ENCODE measurements around the gene SRSF4.
"Not testable (repeated sequence)": the region's sequence is repeated elsewhere in the genome, so short reads cannot be mapped to it uniquely, and the experiment has no call there.

SRSF4 gene

DNA sequence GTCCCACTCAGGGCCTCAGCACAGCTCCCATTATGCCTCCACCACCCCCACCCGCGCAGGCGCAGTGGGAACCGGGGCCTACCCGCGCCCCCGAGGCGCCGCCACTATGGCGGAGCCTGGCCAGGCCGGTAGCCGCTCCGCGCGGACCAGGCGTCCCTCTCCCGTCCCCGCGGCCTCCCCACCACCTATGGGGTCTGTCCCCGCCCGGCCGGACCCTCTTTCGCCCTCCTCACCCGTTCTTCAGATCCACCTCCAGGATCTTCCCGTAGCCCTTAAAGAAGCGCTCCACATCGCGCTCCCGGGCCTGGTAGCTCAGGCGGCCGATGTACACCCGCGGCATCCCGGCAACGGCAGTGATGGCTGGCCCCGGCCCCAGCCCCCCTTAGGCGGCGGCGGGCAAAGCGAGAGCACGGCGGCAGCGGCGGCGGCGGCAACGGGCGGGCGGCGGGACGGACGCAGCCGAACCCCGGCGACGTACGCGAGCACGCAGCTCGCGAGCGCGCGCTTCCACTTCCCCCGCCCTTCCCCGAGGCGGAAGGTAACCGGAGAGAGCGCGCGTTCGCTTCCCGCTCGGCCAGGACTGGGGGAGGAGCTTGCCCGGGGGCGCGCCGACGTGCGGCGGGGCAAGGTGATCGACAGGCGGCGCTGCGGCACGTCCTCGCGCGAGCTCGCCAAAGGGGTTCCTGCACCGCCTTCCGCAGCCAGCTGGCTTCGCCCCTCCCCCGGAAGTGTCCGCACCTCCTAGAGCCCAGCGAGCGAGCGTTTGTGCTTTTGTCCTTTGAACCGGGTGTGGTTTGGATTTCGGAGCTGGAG, at the start of gene SRSF4:
Gene SRSF4, minus strand, starts transcription at position 488 of the 813 bp plus-strand sequence. Its CDS starts 148 bp downstream, at position 340.
- DNase-seq = peak; percentile 75

DNA sequence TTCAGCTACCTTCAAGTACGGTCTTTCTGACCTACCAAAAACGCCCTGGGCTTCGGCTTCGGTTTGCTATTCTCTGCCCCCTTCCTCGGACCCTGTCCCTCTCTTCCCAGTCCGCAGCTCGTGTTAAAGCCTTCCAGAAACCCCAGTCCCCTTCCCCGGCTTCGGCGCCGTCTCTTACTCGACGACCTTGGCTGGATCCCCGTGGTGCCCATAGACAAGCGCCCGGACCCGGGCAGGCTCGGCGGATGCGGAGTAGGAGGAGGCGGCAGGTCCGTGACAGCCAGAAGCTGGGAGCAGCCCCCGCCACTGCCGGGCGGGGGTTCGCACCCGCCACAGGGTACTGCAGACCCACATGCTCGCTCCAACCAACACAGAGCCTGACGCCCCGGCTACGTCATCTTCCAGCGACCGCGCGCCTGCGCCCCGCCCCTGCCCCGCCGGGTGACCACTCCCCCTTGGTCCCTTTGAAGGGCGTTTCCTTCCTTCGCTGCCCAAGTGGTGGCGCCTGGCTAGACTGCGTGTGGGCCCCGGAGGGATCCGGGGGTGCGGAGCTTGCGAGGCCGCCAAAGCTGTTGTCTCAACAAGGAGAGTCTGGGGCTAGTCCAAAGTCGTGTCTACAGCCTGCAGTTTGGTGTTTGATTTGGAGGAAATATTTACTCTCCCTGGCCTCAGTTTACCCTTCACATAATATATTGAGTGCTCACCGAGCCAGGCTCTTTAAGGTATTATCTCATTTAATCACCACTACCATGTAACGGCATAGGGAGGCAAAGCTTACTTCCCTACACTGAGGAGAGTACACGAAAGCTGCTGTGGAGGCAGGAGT, 49.1 kb upstream of the SRSF4 start, which contains the start of gene MECR:
Gene MECR, minus strand, starts transcription at position 382 of the 826 bp plus-strand sequence. Its CDS starts 28 bp downstream, at position 354.
- DNase-seq = no peak

DNA sequence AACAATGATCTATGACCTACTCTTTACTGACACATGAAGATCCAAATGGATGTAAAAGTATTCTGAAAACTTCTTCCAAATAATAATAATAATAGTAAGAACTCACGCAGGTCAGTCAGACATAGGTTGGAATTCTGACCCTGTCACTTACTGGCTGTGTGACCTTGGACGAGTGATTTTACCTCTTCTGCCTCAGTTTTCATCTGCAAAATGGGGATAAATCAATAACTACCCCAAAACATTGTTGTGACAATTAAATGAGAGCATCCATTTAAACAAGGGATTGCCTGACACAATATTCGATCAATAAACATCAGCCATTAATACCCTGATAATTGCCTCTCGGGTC, 48.5 kb upstream of the SRSF4 start:
- DNase-seq = no peak

DNA sequence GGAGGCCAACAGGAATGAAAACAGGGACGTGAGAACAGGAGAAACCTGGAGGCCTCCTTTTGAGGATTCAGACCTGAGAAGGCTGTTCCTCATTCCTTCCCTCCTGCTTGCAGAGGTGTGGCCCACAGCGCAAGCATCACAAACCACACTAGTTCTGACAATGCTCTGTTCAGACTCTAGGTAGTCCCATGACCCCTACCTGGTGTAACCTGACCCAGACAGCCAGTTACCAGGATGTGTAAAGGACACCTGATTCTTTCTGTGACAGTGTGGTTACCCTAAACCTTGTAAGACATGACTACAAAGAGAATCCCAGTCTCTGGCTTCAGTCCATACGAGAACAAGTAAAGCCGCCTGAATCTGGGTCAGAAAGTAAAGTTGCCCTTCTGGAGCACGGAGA, 45.8 kb upstream of the SRSF4 start:
- DNase-seq = no peak

DNA sequence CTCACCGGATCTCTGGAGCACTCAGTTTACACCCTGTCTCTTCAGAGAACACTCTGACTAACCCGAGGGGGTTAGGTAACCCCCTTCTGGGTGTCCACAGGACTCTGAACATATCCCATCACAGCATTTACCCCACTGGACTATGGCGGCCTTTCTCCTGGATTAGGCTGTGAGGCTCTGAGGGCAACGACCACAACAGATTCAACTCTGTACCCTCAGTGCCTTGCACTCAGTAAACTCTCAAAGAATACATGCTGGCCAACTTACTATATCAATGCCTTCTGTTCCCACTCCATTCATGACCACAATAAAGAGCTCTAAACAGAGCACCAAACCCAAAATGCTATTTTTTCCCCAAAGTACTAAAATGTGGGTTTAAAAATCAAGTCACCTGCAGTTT, 43.7 kb upstream of the SRSF4 start:
- DNase-seq = no peak

DNA sequence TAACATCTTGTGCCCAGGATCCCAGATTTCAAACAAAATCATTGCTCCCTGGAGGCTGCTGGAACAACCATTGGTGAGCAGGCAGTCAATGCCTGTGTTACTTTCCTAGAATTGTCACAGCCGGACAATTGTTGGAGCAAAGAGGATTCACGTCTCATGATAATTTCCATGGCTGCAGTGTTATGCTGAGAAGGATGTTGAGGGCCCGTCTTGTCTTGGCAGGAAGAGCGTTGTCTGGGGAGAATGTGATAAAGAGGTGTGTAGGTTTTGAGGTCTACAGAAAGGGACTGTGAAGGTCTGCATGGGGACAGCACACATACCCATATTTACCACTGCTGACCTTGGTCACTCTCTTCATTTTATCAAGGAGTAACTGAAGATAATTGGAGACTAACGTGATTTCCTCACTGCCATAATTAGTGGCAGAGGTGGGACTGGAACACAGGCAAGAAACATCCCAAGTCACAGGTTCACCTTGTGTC, 42.7 kb upstream of the SRSF4 start:
- DNase-seq = no peak

DNA sequence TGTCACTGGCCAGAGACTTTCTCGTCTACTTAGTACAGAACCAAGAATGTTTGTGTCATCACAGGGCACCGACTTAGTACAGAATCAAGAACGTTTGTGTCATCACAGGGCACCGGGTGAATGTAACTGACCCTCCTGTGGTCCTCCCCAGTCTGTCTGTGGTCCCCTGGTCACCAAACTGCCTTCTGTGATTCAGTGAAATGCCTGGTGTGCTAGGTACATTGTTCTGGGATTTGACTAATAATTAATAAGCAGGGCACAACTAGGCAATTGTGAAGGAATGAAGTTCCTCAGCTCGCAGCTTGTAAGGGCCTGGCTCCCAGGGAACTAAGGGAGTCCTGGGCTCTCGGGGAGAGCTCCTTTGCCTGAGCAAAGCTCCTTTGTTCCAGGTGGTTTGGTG, 41.8 kb upstream of the SRSF4 start:
- no peak for DNase-seq

DNA sequence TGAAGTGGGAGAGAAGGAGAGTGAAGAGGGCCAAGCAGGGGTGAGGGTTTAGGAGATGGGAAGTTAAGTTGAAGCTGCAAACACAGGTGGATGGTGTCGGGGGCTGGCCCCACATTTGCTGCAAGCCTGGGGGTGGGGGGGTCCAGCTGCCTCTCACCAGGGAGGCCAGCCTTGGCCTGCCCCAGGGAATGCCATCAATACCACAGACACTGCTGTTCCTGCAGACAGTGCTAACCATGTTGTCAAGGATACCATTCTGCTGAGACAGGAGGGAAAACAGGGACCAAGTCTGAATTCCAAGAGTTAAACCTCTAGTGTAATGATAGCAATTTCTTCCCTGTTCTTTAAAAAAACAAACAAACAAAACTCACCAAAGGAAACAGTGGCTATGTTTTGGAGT, 41.0 kb upstream of the SRSF4 start:
- no peak for DNase-seq

DNA sequence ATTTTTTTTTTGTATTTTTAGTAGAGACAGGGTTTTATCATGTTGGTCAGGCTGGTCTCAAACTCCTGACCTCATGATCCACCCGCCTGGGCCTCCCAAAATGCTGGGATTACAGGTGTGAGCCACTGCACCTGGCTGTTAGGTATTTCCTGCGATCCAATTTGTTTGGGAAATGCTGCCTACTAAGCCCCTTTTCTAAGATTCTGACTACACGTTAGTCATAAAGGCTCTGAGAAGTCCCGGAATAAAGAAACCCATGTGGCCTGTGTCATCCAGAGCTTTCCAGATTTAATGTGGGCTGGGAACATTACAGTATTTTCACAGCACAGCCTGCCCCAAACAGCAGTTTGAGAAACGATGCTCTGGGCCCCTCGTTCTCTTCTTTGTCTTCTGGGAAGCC, 40.6 kb upstream of the SRSF4 start:
- not testable (repeated sequence) for DNase-seq

DNA sequence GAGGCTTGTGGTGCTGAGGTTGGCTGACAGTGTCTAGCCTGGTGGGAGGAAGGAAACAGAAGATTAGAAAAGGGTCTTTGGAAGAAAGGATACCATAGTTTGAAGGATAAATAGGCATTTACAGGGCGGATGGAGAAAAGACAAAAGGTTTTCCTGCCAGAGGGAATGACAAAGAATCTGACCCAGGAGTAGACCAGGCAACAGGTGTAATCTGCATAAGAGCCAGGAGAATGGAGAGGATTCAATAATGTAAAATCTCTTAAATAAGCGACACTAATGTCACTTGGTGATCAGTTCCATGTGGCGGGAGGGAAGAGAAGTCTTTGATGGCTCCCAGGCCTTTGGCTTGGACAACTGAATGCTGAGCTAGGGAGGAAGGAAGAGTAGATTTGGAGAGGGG, 39.6 kb upstream of the SRSF4 start:
- no peak for DNase-seq

DNA sequence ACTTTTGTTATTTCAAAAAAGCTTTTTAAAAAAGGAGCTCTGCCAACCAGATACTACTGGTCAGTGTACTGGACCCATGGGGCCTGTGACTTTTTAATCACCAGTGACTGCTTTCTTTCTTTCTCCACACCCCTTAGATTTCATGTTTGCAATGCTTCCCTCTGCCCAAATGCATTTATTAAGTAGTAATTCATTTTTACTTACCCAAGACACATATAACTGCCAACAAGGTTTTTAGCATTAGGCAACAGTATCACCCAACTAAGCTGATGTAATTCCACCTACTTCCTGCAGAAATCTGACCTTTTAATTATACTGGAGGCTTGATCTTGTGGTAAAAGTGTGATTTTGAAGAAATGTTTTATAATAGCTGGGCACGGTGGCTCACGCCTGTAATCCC, 36.5 kb upstream of the SRSF4 start:
- no peak for DNase-seq

DNA sequence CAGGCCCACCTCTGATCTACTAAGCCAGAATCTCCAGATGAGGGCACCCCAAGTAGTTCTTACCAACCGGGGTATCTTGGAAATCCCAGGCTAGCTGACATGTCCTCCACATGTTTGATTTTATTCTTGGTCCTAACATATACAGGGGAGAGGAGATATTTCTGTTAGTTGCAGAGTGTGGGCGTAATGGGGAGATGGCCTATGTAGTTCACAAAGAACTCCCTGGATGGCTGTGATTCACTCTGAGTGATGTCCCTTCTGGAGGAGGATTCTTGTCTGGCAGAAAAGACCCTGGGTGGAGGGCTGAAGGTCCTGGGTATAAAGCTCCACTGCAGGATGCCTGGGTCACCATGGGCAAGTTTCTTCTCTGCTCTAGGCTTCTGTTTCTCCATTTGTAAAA, 35.9 kb upstream of the SRSF4 start:
- no peak for DNase-seq

DNA sequence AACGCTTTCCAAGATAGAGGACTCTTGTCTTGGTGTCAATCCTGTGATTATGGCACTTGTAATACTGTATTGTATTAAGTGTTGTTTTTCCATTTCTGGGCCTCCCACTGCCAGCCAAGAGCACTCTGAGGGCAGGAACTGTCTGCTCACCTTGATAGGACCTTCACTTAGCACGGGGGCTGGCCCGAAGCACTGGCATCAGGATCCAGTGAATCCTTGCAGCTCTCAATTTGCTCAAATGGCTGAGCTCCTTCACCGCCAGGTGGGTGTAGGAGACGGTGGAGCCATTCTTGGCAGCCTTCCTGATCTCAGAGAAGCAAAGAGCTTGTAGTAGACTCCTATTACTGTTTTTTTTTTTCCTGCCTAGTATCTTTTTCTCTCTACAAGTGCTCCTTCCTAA, 31.4 kb upstream of the SRSF4 start:
- DNase-seq = no peak

DNA sequence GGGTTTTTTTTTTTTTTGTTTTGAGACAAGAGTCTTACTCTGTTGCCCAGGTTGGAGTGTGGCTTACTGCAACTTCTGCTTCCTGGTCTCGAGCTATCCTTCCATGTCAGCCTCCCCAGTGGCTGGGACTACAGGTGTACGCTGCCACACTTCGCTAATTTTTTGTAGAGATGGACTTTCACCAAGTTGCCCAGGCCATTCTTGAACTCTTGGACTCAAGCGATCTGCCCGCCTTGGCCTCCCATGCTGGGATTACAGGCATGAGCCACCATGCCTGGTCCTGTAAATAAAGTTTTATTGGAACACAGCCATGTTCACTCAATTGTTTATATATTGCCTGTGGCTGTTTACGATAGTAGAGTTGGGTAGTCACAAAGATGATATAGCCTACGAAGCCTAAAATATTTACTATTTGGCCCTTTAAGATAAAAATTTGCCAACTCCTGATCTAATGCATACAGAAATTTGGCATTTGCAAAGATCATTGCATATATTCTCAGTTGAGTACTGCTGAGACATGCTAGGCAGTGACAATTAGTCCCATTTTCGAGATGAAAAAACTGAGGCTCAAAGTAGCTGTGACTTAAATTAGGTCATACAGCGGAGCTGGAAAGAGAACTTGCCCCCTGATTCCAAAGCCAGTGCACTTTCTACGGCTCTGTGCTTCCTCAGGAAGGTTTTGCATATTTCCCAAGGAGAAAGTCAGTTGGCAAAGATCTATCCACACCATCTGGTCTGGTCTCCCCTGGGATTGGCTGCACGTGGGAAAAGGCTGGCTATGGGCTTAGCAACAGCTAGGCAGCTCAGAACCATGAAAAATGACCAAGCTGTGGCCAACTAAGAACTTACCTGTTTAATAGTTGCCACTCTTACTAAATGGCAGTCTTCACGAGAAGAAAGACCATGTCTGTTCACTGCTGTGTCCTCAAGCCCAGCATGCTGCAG, 29.7 kb upstream of the SRSF4 start:
- no peak for DNase-seq

DNA sequence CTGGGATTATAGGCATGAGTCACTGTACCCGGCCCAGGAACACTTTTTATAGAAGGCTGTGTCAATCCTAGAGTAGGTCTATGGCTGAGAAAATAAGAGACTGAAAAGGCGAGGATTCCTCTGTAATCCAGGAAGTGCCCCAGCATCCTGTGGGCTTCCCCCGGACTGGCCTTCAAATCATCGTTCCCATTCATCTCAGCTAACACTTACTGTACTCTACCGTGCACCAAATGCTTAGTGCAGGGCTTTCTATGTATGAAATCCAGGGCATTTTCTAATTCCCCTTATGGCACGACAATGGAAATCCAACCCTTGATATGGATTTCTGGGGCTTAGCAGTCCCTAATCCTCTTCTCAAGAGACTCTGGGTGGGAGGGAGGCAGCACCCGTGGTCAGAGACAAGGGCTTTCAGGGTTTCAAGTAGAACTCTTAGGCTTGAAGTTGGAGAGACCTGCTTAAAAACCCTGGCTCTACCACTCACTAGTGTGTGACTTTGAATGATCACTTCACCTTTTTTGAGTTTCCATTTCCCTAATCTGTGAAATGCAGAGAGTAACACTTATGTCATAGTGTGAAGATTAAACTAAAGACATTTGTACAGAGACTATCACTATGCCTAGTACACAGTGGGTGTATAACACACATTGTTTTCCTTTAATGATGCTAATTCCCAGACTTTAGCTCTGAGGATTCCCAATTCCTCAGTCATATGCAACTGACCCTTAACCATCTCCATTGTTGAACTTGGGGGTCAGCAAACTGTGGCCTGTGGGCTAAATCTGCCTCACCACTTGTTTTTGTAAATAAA, 28.8 kb upstream of the SRSF4 start:
- DNase-seq = no peak

DNA sequence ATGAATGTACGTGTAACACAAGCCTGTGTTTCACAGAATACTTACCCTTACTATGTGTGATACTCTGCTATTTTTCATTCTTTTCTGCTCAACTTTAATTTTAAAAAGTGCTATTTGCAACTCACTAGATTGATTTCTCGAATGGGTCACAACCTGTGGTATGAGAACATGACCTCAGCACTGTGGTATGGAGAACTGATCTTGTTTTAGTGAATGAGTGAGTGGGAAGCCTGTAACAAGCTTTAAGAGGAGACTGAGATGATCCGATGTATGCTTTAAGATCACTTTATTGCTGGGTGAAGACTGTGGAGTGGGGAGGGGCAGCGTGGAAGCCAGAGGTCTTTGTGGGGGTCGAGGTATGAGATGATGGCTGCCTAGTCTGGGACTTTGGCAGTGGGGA, 27.5 kb upstream of the SRSF4 start:
- DNase-seq = no peak

DNA sequence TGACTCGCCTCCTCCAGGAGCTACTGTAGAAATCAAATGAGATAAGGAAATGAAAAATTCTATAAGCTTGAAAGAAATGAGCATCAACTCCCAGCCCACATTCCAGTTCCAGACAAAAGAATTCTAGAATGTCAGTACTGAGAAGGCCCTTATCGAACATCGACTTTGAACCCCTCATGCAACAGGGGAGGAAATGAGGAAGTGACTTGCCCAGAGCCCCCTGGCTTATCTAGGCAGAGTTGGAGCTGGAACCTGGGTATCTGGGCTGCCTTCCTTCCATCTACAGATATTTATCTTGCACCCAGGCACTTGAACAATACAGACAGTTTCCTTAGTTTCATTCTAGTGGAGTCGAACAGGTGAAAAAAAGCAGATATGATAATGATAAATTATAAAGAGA, 26.7 kb upstream of the SRSF4 start:
- no peak for DNase-seq

DNA sequence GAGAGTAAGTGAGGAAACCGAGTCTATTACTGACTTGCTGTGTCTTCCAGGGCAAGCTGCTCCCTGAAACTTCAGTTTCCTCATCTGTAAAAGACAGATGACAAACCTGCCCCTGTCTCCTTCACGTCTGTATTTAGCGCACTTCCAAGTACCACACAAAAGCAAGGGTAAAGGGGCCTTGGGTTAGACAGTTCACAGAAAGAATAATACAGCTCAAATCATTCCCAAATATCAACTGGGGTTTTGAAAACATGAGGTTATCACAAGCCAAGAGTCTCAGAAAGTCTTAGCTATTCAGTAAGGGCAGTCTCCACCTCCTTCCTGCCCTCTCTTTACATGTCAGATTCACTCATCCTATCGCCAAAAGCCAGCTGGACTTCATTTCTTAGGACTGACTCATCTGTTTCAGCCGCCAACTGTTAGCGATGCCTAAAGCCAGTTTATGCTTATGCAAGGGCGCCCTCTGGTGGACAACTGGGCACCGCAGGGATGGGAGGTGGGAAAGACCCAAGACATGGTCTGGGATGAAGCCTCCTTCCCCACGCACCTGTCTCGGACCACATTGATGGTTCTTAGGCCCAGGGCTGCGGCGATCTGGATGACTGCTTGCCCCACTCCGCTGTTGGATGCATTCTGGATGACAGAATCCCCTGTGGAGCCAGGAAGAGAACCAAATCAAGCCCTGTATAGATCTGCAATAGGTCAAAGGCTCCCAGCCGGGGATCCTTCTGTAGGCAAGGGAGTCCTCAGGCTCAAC, 21.1 kb upstream of the SRSF4 start:
- DNase-seq = peak; percentile 51

DNA sequence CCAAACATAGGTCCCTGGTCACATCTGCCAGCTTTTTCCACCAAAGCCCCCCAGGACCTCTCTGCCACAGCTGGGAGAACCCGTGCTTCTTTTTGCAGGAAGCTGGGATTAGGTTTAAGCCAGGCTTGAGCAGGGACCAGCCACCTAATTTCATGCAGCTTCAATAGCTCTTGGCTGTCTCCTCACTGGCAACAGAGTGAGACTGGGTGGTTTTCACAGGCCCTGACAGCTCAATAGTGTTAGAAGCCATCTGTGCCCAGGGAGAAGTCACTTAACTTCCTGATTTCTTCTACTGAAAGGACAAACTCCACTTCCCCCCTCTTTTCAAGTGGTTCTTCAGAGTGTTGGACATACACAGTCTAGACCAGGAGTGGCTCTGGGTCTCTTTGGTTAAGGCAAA, 20.4 kb upstream of the SRSF4 start:
- DNase-seq = no peak

DNA sequence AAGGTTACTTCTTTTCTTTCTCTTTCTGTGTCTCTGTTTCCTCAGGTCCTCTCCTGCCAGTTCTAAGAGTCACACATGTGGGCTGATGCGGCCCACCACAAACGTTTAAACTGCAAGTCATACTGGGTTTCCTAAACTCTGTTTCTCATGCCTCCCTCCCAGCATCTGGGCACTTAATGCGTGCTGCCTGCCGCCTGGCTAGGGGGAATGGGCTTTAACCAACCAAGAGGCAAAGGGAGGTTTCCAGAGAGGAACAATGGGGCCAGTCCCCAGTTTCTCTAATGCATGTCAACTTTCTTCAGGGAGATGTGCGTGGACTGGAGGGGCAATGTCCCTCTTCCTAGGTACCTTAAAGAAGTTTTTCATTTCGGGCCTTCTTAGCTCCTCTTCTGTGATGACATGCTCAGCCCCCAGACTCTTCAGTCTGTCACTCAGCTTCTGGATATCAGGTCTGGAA, 19.9 kb upstream of the SRSF4 start:
- no peak for DNase-seq

Measured in SIG-M5 (cell line).